Ovary (tissue), 9 donors: ENCODE data around the gene ZNF358. TPM values are rescaled to one million over a fixed set of nuclear protein-coding genes. Genes with fewer than 3 reads are reported as not detected.

Experiments
- DNase-seq, 5 donors: peaks; one replicate each; pipeline ENCODE4 v3.0.0-alpha.2; 2019 to 2020
- H3K27ac ChIP-seq, 2 donors: fragments of 200-600 bp; one replicate each; pipeline versions ENCODE4 v1.5.1 to v1.8.0; 2019 to 2022
- H3K27me3 ChIP-seq: fragments of 200-600 bp; one replicate; pipeline ENCODE4 v1.8.0; 2022
- H3K36me3 ChIP-seq: fragments of 200-600 bp; sonication (generic); one replicate; pipeline ENCODE4 v1.5.1; 2019
- H3K4me1 ChIP-seq: one replicate; pipeline ENCODE4 v1.8.1; 2013; ENCODE audit warnings: mild to moderate bottlenecking, moderate library complexity; ENCODE audit not compliant: insufficient read depth
- H3K4me3 ChIP-seq: fragments of 200-600 bp; sonication (generic); one replicate; pipeline ENCODE4 v1.5.1; 2017
- H3K9me3 ChIP-seq, 2 donors: fragments of 200-600 bp in 1 of 2; sonication (generic) in 1 of 2; one replicate each; pipeline versions ENCODE4 v1.5.1 to v1.8.1; 2013 to 2019; ENCODE audit warnings: mild to moderate bottlenecking in 1 of 2, moderate library complexity in 1 of 2
- EP300 ChIP-seq: sonication (generic); formaldehyde crosslinking; IDR thresholded peaks from one replicate; pipeline ENCODE4 v1.6.1; 2017; ENCODE audit warnings: antibody characterized with exemption
- POLR2A ChIP-seq: fragments of 450-650 bp; IDR thresholded peaks from one replicate; pipeline ENCODE4 v1.6.1; 2017; ENCODE audit warnings: antibody characterized with exemption, mild to moderate bottlenecking, moderate library complexity
- WGBS, 3 donors: extraction: QIAGEN DNeasy Blood & Tissue Kit in 1 of 3; methylation state at CpG; one replicate each; pipeline versions ENCODE4 v1.1.5 to v1.1.7; 2013 to 2017; 5-methylcytosine and 5-hydroxymethylcytosine counted together
- intact Hi-C, 4 donors: fragments of 100-400 bp; cut with DNase I; formaldehyde crosslinking; loops; one replicate each; pipeline versions ENCODE4 v1.11.0 to v1.15.1; 2022 to 2023
- polyA plus RNA-seq, 2 donors: library from polyadenylated mRNA; stranded (reverse); fragments of 200-250 nt in 1 of 2; fragments of 350-450 nt in 1 of 2; fragmentation: Illumina TruSeq in 1 of 2; extraction: RNeasy Lipid Tissue Mini Kit (QIAGEN cat#74804) in 1 of 2; gene quantifications; one replicate each; pipeline ENCODE4 v1.2.3, GENCODE V29; 2013 to 2014
- total RNA-seq, 7 donors: library from RNA; depleted of rRNA in 2 of 7; stranded (reverse); fragments of >200 nt in 2 of 7; fragmentation: NEBNext Ultra II Directional in 3 of 7; extraction: Animal tissue kit (Norgen Biotek cat#: 25700) in 3 of 7; gene quantifications; one replicate each; pipeline versions ENCODE4 v1.1.0 to v1.2.4, GENCODE V29; 2016 to 2023
- TF ChIP-seq, protein P1 (sequence below), 3 donors: fragments of 450-650 bp in 2 of 3; fragments of 200-600 bp in 1 of 3; IDR thresholded peaks; one replicate each; pipeline versions ENCODE4 v1.5.1 to v1.8.0; 2016 to 2022; ENCODE audit warnings: antibody characterized with exemption in 3 of 3, mild to moderate bottlenecking in 1 of 3
- donor health status: DM: no; HTN: no; CAD: no; lungs with moderate emphysema.
- donor health status: DM: no; HTN: no; CAD: no.
- donor health status: Bipolar disorder and iron deficiency.
- donor health status: DM: yes; HTN: yes; CAD: no.
- donor health status: DM: no; HTN: no; CAD: no.
- donor health status: DM: yes; HTN: yes; CAD: no.

Gene ZNF358
- total and polyA plus RNA-seq, 9 donors, result 9.2 to 112 (median 88.2) TPM

DNA sequence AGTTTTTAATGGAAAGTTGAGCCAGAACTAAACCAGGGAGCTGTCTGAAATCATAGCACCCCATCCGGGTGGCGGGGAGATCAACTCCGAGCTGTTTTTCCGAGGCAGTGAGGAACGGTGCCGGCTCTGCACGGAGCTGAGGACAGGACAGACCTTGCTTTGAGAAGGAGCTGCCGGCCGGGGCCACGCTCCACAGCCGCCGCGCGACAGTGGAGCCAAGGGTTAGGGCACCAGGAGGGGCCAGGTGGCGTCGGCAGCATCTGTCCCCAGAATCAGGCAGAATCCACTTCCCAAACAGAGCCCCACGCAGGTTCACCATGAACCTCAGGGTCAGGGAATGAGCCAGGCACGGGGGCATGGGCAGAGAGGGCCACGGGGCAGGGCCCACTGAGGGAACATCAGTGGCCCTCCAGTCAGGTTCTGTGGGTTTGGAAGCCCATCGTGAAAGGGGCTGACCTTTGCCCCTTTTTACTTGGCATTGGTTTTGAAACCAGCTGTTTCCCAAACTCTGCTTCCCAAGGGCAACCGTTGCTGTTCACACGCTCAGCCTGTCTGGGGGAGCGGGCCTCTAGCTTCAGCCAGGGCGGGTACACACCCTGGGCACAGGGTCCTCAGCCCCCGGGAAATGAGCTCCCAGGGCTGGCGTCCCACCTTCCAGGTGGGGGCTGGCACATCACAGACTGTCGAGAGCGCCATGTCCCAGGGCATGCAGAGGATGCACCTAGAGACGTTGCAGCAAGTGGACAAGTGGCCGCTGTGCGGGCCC, 45.2 kb upstream of the ZNF358 start:
- Histone ChIP-seq H3K4me3 (no peak overlapping the region), H3K27me3 (no peaks in the 10 kb centered on the region), H3K4me1 (no peaks in the 10 kb centered on the region), H3K36me3 (no peaks in the 10 kb centered on the region), H3K27ac (no peak overlapping the region), H3K9me3 (no peaks in the 10 kb centered on the region)
- no peak for DNase-seq
- intact Hi-C loops, result no loop called here
- WGBS, 3 donors, result 81 to 87% (median 84%) methylated on average over 31 of the region's 31 CpGs
- no peak for TF ChIP-seq POLR2A
- TF ChIP-seq, protein P1, sequence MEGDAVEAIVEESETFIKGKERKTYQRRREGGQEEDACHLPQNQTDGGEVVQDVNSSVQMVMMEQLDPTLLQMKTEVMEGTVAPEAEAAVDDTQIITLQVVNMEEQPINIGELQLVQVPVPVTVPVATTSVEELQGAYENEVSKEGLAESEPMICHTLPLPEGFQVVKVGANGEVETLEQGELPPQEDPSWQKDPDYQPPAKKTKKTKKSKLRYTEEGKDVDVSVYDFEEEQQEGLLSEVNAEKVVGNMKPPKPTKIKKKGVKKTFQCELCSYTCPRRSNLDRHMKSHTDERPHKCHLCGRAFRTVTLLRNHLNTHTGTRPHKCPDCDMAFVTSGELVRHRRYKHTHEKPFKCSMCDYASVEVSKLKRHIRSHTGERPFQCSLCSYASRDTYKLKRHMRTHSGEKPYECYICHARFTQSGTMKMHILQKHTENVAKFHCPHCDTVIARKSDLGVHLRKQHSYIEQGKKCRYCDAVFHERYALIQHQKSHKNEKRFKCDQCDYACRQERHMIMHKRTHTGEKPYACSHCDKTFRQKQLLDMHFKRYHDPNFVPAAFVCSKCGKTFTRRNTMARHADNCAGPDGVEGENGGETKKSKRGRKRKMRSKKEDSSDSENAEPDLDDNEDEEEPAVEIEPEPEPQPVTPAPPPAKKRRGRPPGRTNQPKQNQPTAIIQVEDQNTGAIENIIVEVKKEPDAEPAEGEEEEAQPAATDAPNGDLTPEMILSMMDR (IDR thresholded peaks at IDR 0.05), result no peak

DNA sequence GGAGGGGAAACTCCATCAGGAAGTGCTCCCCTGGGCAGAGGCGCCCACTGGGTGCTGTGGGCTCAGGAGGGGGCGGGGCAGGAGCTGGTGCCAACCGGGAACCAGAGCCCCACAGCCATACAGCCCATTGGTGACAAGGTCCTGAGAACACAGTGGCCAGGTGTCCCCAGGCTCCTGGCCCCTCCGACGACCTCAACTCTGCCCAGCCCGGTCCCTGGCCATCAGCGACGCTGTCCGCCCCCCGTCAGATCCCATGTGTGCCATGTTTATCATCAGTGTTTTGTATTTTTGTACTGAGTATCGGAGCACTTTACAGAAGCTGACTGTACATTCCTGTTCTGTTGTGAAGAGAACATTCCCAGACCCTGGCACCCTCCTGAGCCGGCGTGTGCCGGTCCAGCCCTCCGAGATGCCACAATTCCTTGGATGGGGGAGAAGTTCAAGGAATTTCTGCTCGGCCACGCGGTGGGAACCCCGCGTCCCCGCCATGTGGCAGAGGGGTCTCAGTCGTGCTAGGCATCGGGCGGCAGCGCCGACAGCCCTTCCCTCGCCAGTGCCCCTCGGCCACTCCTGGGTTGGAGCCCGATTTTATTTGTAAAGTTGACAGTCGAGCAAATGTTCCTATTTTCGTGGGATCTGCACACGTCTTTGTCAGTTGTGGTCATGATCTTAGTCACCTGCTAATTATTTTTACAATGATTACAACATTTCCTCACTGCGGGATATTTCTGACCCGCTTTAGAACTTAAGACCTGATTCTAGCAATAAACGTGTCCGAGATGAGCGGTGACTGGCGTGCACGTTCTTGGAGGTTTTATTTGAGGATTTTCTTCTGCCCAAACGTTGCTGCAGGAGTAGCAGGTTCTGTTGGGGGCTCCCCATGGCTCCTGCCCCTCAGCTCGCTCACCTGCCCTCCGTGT, 43.9 kb upstream of the ZNF358 start:
- Histone ChIP-seq H3K4me3 (no peak overlapping the region), H3K27me3 (no peaks in the 10 kb centered on the region), H3K27ac (no peak overlapping the region), H3K36me3 (no peaks in the 10 kb centered on the region), H3K9me3 (no peaks in the 10 kb centered on the region), H3K4me1 (no peaks in the 10 kb centered on the region)
- no peak for DNase-seq
- TF ChIP-seq EP300 (no peak), POLR2A (no peak)
- TF ChIP-seq, protein P1 (IDR thresholded peaks at IDR 0.05), result no peak
- intact Hi-C loops, result no loop called here
- WGBS, 3 donors, result 87 to 90% (median 88%) methylated on average over 42 of the region's 42 CpGs

DNA sequence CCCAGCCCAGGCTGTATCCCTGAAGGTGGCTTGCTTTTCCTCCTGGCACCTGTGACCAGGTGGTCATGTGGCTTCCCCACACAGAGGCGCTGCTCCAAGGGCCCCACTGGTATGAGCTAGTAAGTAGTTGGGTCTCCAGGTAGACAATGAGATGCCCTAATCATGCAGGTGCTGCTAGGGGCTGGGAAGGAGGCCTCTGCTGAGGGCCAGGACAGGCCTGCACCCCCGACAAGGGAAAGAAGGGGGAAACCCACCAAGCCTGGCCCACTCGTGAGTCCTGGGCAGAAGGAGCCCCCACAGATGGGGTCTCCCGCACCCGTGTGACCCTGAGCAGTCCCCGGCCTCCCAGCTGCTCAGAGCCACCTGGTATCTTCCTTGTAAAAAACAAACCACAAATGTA, 40.2 kb upstream of the ZNF358 start:
- no peak for DNase-seq
- H3K4me3 ChIP-seq, result no peak overlapping the region
- H3K4me1 ChIP-seq, result peaks cover 2% of the 10 kb centered on the region
- TF ChIP-seq POLR2A, result no peak
- TF ChIP-seq, protein P1 (IDR thresholded peaks at IDR 0.05), result no peak
- no peak for TF ChIP-seq EP300
- no peaks in the 10 kb centered on the region for H3K36me3 ChIP-seq
- no peaks in the 10 kb centered on the region for H3K27me3 ChIP-seq
- intact Hi-C loops, result no loop called here
- WGBS, 3 donors, result 78 to 85% (median 80%) methylated on average over 6 of the region's 6 CpGs
- H3K9me3 ChIP-seq, result no peaks in the 10 kb centered on the region
- no peak overlapping the region for H3K27ac ChIP-seq

DNA sequence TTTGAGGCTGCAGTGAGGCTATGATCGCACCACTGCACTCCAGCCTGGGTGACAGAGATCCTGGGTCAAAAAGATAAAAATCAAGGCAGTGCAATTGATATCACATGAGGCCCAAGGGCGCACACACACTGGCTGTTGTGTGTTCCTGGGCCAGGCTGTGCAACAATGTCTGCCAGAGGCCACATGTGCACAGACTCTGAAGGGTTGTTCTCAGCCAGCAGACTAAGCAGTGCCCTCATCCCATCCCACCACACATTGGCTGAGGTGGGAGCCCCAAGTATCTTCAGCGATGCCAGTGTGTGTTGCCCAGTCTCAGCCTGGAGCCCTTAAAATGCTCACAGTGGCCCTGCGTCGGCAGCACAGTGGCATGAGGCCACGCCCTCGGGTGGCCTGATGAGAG, 39.7 kb upstream of the ZNF358 start:
- TF ChIP-seq POLR2A, result no peak
- TF ChIP-seq, protein P1 (IDR thresholded peaks at IDR 0.05), result no peak
- no peak for TF ChIP-seq EP300
- no peaks in the 10 kb centered on the region for H3K27me3 ChIP-seq
- no peaks in the 10 kb centered on the region for H3K36me3 ChIP-seq
- intact Hi-C loops, result no loop called here
- peaks cover 2% of the 10 kb centered on the region for H3K4me1 ChIP-seq
- no peak overlapping the region for H3K27ac ChIP-seq
- no peaks in the 10 kb centered on the region for H3K9me3 ChIP-seq
- H3K4me3 ChIP-seq, result no peak overlapping the region
- DNase-seq, result no peak
- 86 to 90% (median 89%) methylated on average over 7 of the region's 7 CpGs for WGBS, 3 donors
